GM18870 (cell line): ENCODE results near the gene LPXN.
A peak's percentile ranks its signal among the peaks of the same experiment; 100 is the strongest.

ENCODE experiments used
- ATAC-seq: cut with Tn5 transposase; IDR thresholded peaks from one replicate; pipeline ENCODE4 v1.9.1; 2021; ENCODE audit warnings: moderate library complexity; ENCODE audit not compliant: unreplicated experiment

The LPXN gene

GRCh38 chr11:58525037-58525614 lies 50.5 kb downstream of the LPXN start:
- ATAC-seq, result peak; percentile 78

- ATAC-seq, result peak; percentile 38
Observed at GRCh38 chr11:58524232-58525036, 51.2 kb downstream of the LPXN start.

GRCh38 chr11:58513747-58514367 lies 61.8 kb downstream of the LPXN start:
- peak; percentile 55 for ATAC-seq

GRCh38 chr11:58511636-58512035 lies 64.0 kb downstream of the LPXN start:
- ATAC-seq, result no peak

GRCh38 chr11:58509748-58510147 lies 65.9 kb downstream of the LPXN start:
- ATAC-seq, result no peak

GRCh38 chr11:58508814-58509213 lies 66.8 kb downstream of the LPXN start:
- ATAC-seq, result no peak

GRCh38 chr11:58508005-58508404 lies 67.7 kb downstream of the LPXN start, which contains the start of gene OR5B21:
OR5B21 (minus strand) TSS chr11:58508105; CDS start chr11:58508105, 0 bp downstream.
- no peak for ATAC-seq

GRCh38 chr11:58507355-58507754 lies 68.3 kb downstream of the LPXN start:
- no peak for ATAC-seq

- no peak for ATAC-seq
Observed at GRCh38 chr11:58506935-58507334, 68.7 kb downstream of the LPXN start.

- no peak for ATAC-seq
Observed at GRCh38 chr11:58505849-58506248, 69.8 kb downstream of the LPXN start.

- no peak for ATAC-seq
Observed at GRCh38 chr11:58504232-58504631, 71.4 kb downstream of the LPXN start.

GRCh38 chr11:58503361-58503856 lies 72.2 kb downstream of the LPXN start:
- ATAC-seq, result peak; percentile 99

- ATAC-seq, result no peak
Observed at GRCh38 chr11:58502004-58502403, 73.7 kb downstream of the LPXN start.

GRCh38 chr11:58498464-58498863 lies 77.2 kb downstream of the LPXN start:
- ATAC-seq, result no peak

- no peak for ATAC-seq
Observed at GRCh38 chr11:58497951-58498350, 77.7 kb downstream of the LPXN start.

- ATAC-seq, result peak; percentile 58
Observed at GRCh38 chr11:58495906-58496305, 79.8 kb downstream of the LPXN start.

GRCh38 chr11:58494101-58494500 lies 81.6 kb downstream of the LPXN start:
- no peak for ATAC-seq

GRCh38 chr11:58493676-58494075 lies 82.0 kb downstream of the LPXN start:
- ATAC-seq, result no peak

GRCh38 chr11:58490827-58491226 lies 84.8 kb downstream of the LPXN start:
- ATAC-seq, result no peak

GRCh38 chr11:58487170-58487569 lies 88.5 kb downstream of the LPXN start:
- no peak for ATAC-seq

- ATAC-seq, result no peak
Observed at GRCh38 chr11:58485961-58486360, 89.7 kb downstream of the LPXN start.
